ENCODE results near the gene SKOR1.

Gene SKOR1

GRCh38 chr15:67820122-67820991, 5.0 kb upstream of the SKOR1 start:
- TF ChIP-seq ZNF274 (IDR thresholded peaks at IDR 0.05; ENCODE audit: low read depth, low read length): no peak
- H3K4me3 ChIP-seq (ENCODE audit: low read length): no peak overlapping the region

- H3K4me3 ChIP-seq (ENCODE audit: low read length): no peak overlapping the region
- TF ChIP-seq ZNF274 (IDR thresholded peaks at IDR 0.05; ENCODE audit: low read depth, low read length): no peak
Measured at GRCh38 chr15:67820992-67821783, 4.1 kb upstream of the SKOR1 start.

GRCh38 chr15:67821784-67822440, 3.4 kb upstream of the SKOR1 start:
- H3K4me3 ChIP-seq (ENCODE audit: low read length): no peak overlapping the region
- TF ChIP-seq ZNF274 (IDR thresholded peaks at IDR 0.05; ENCODE audit: low read depth, low read length): no peak

GRCh38 chr15:67822537-67823313, 2.6 kb upstream of the SKOR1 start:
- no peak for TF ChIP-seq ZNF274 (IDR thresholded peaks at IDR 0.05; ENCODE audit: low read depth, low read length)
- no peak overlapping the region for H3K4me3 ChIP-seq (ENCODE audit: low read length)

GRCh38 chr15:67823314-67824196, 1.8 kb upstream of the SKOR1 start:
- H3K4me3 ChIP-seq (ENCODE audit: low read length): no peak overlapping the region; the same call in 1 of the 2 replicates
- TF ChIP-seq ZNF274 (IDR thresholded peaks at IDR 0.05; ENCODE audit: low read depth, low read length): no peak

GRCh38 chr15:67824197-67824968, 926 bp upstream of the SKOR1 start:
- no peak overlapping the region for H3K4me3 ChIP-seq (ENCODE audit: low read length)
- TF ChIP-seq ZNF274 (IDR thresholded peaks at IDR 0.05; ENCODE audit: low read depth, low read length): no peak

- no peak for TF ChIP-seq ZNF274 (IDR thresholded peaks at IDR 0.05; ENCODE audit: low read depth, low read length)
Measured at GRCh38 chr15:67825881-67826716, 790 bp downstream of the SKOR1 start.

GRCh38 chr15:67826717-67827561, 1.6 kb downstream of the SKOR1 start:
- no peak for TF ChIP-seq ZNF274 (IDR thresholded peaks at IDR 0.05; ENCODE audit: low read depth, low read length)
- no peak overlapping the region for H3K4me3 ChIP-seq (ENCODE audit: low read length)

More at GRCh38 chr15:67825881-67826716, 790 bp downstream of the SKOR1 start:
- no peak overlapping the region; the same call in 1 of the 2 replicates for H3K4me3 ChIP-seq (ENCODE audit: low read length)

- no peak for TF ChIP-seq ZNF274 (IDR thresholded peaks at IDR 0.05; ENCODE audit: low read depth, low read length)
- no peak overlapping the region for H3K4me3 ChIP-seq (ENCODE audit: low read length)
Measured at GRCh38 chr15:67827562-67828277, 2.4 kb downstream of the SKOR1 start.
